ENCODE results near the gene GSK3A. TPM values are rescaled to one million over a fixed set of nuclear protein-coding genes. Genes with fewer than 3 reads are reported as not detected.

Gene GSK3A
- total RNA-seq, 1 experiment from 2014 or later: 70.1 TPM

GRCh38 chr19:42235181-42235580, 7.2 kb downstream of the GSK3A start:
- CTCF ChIA-PET: no interaction called here
- intact Hi-C loops (cut with micrococcal nuclease; ENCODE audit: unreplicated experiment): no loop called here
- Histone ChIP-seq H3K4me1 (ENCODE audit: insufficient read depth, low read length, poor library complexity, severe bottlenecking) (no peaks in the 10 kb centered on the region), H3K4me3 (ENCODE audit: low read depth, low read length, poor library complexity, severe bottlenecking) (no peak overlapping the region), H3K9me3 (ENCODE audit: low read depth, low read length, poor library complexity, severe bottlenecking) (no peaks in the 10 kb centered on the region), H3K36me3 (ENCODE audit: insufficient read depth, low read length, poor library complexity, severe bottlenecking) (peaks cover 71% of the 10 kb centered on the region), H3K27ac (ENCODE audit: low read depth, low read length, poor library complexity, severe bottlenecking) (no peak overlapping the region), H3K27me3 (replicated peaks; ENCODE audit: insufficient read depth, low read depth, low read length, poor library complexity) (no peaks in the 10 kb centered on the region)
- TF ChIP-seq, protein P1, sequence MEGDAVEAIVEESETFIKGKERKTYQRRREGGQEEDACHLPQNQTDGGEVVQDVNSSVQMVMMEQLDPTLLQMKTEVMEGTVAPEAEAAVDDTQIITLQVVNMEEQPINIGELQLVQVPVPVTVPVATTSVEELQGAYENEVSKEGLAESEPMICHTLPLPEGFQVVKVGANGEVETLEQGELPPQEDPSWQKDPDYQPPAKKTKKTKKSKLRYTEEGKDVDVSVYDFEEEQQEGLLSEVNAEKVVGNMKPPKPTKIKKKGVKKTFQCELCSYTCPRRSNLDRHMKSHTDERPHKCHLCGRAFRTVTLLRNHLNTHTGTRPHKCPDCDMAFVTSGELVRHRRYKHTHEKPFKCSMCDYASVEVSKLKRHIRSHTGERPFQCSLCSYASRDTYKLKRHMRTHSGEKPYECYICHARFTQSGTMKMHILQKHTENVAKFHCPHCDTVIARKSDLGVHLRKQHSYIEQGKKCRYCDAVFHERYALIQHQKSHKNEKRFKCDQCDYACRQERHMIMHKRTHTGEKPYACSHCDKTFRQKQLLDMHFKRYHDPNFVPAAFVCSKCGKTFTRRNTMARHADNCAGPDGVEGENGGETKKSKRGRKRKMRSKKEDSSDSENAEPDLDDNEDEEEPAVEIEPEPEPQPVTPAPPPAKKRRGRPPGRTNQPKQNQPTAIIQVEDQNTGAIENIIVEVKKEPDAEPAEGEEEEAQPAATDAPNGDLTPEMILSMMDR (conservative IDR thresholded peaks at IDR 0.05; ENCODE audit: low read depth, low read length): no peak
- TF ChIP-seq EZH2 (IDR thresholded peaks at IDR 0.05; ENCODE audit: borderline replicate concordance, low read depth, low read length, poor library complexity, severe bottlenecking): no peak
- POLR2A ChIA-PET (ENCODE audit: low non-redundant PET): no interaction called here
- no peak for DNase-seq (ENCODE audit: low spot score)
- no TSS peak for BruUV-seq (replicated peaks)

GRCh38 chr19:42234364-42234763, 8.0 kb downstream of the GSK3A start:
- TF ChIP-seq EZH2 (IDR thresholded peaks at IDR 0.05; ENCODE audit: borderline replicate concordance, low read depth, low read length, poor library complexity, severe bottlenecking): no peak
- TF ChIP-seq, protein P1 (conservative IDR thresholded peaks at IDR 0.05; ENCODE audit: low read depth, low read length): no peak
- Histone ChIP-seq H3K4me1 (ENCODE audit: insufficient read depth, low read length, poor library complexity, severe bottlenecking) (peaks cover 4% of the 10 kb centered on the region), H3K27me3 (replicated peaks; ENCODE audit: insufficient read depth, low read depth, low read length, poor library complexity) (no peaks in the 10 kb centered on the region), H3K36me3 (ENCODE audit: insufficient read depth, low read length, poor library complexity, severe bottlenecking) (peaks cover 73% of the 10 kb centered on the region), H3K9me3 (ENCODE audit: low read depth, low read length, poor library complexity, severe bottlenecking) (no peaks in the 10 kb centered on the region), H3K4me3 (ENCODE audit: low read depth, low read length, poor library complexity, severe bottlenecking) (no peak overlapping the region), H3K27ac (ENCODE audit: low read depth, low read length, poor library complexity, severe bottlenecking) (no peak overlapping the region)
- BruUV-seq (replicated peaks): no TSS peak
- no peak for DNase-seq (ENCODE audit: low spot score)
- ChIA-PET CTCF (no interaction called here), POLR2A (ENCODE audit: low non-redundant PET) (interaction anchor here (0.5 kb wide), 1 partner anchor 24 kb away, joined by 5 read pairs; no protein-coding TSS in a partner anchor)
- intact Hi-C loops (cut with micrococcal nuclease; ENCODE audit: unreplicated experiment): no loop called here

GRCh38 chr19:42233678-42234292, 8.6 kb downstream of the GSK3A start:
- TF ChIP-seq, protein P1 (conservative IDR thresholded peaks at IDR 0.05; ENCODE audit: low read depth, low read length): no peak
- no peak for TF ChIP-seq EZH2 (IDR thresholded peaks at IDR 0.05; ENCODE audit: borderline replicate concordance, low read depth, low read length, poor library complexity, severe bottlenecking)
- CTCF ChIA-PET: no interaction called here

More at GRCh38 chr19:42233678-42234292, 8.6 kb downstream of the GSK3A start:
- intact Hi-C loops (cut with micrococcal nuclease; ENCODE audit: unreplicated experiment): no loop called here
- Histone ChIP-seq H3K4me1 (ENCODE audit: insufficient read depth, low read length, poor library complexity, severe bottlenecking) (peaks cover 4% of the 10 kb centered on the region), H3K27me3 (replicated peaks; ENCODE audit: insufficient read depth, low read depth, low read length, poor library complexity) (no peaks in the 10 kb centered on the region), H3K27ac (ENCODE audit: low read depth, low read length, poor library complexity, severe bottlenecking) (no peak overlapping the region), H3K9me3 (ENCODE audit: low read depth, low read length, poor library complexity, severe bottlenecking) (no peaks in the 10 kb centered on the region), H3K36me3 (ENCODE audit: insufficient read depth, low read length, poor library complexity, severe bottlenecking) (peaks cover 76% of the 10 kb centered on the region), H3K4me3 (ENCODE audit: low read depth, low read length, poor library complexity, severe bottlenecking) (no peak overlapping the region)
- no TSS peak for BruUV-seq (replicated peaks)
- DNase-seq (ENCODE audit: low spot score): no peak
- POLR2A ChIA-PET (ENCODE audit: low non-redundant PET): no interaction called here
